GM19397 (cell line): ENCODE results near the gene SH3BP1.
"Not testable (repeated sequence)": the region's sequence is repeated elsewhere in the genome, so short reads cannot be mapped to it uniquely, and the experiment has no call there.

ENCODE experiments used
- ATAC-seq: cut with Tn5 transposase; IDR thresholded peaks from one replicate; pipeline ENCODE4 v1.9.1; 2021; ENCODE audit warnings: mild to moderate bottlenecking, moderate library complexity; ENCODE audit not compliant: unreplicated experiment

The SH3BP1 gene

GRCh38 chr22:37639070-37639760 is at the start of gene SH3BP1:
TSS of gene SH3BP1 (plus strand) at chr22:37639669. CDS start at chr22:37639788, 119 bp downstream.
- no peak for ATAC-seq

- not testable (repeated sequence) for ATAC-seq
These were observed 48.4 kb upstream of the SH3BP1 start for GRCh38 chr22:37591081-37591480.

- no peak for ATAC-seq
These were observed 47.6 kb upstream of the SH3BP1 start for GRCh38 chr22:37591823-37592404.

GRCh38 chr22:37594237-37594636 is 45.2 kb upstream of the SH3BP1 start:
- ATAC-seq: no peak

- ATAC-seq: no peak
These were observed 40.3 kb upstream of the SH3BP1 start for GRCh38 chr22:37599153-37599552.

- ATAC-seq: no peak
These were observed 38.3 kb upstream of the SH3BP1 start for GRCh38 chr22:37601203-37601539.

- no peak for ATAC-seq
These were observed 37.7 kb upstream of the SH3BP1 start for GRCh38 chr22:37601540-37602442.

GRCh38 chr22:37602546-37603277 is 36.8 kb upstream of the SH3BP1 start:
- not testable (repeated sequence) for ATAC-seq

GRCh38 chr22:37604074-37604473 is 35.4 kb upstream of the SH3BP1 start:
- no peak for ATAC-seq

- no peak for ATAC-seq
These were observed 34.6 kb upstream of the SH3BP1 start for GRCh38 chr22:37604875-37605274.

- peak; percentile 24 for ATAC-seq
These were observed 32.2 kb upstream of the SH3BP1 start for GRCh38 chr22:37607010-37607934.

- no peak for ATAC-seq
These were observed 31.5 kb upstream of the SH3BP1 start for GRCh38 chr22:37607935-37608476.

GRCh38 chr22:37608477-37609239 is 30.8 kb upstream of the SH3BP1 start, which contains the start of gene GGA1:
TSS of gene GGA1 (plus strand) at chr22:37608834. CDS start at chr22:37608861, 27 bp downstream.
- peak; percentile 78 for ATAC-seq

GRCh38 chr22:37609240-37610152 is 30.0 kb upstream of the SH3BP1 start:
- peak; percentile 1 for ATAC-seq

GRCh38 chr22:37610153-37610475 is 29.4 kb upstream of the SH3BP1 start:
- ATAC-seq: not testable (repeated sequence)

- ATAC-seq: no peak
These were observed 28.9 kb upstream of the SH3BP1 start for GRCh38 chr22:37610480-37611129.

GRCh38 chr22:37611207-37611606 is 28.3 kb upstream of the SH3BP1 start:
- ATAC-seq: no peak
